ENCODE results near the gene ESRRG.

The ESRRG gene

GRCh38 chr1:216502528-216503162 is 220.6 kb downstream of the ESRRG start:
- no peak for DNase-seq (ENCODE audit: low spot score)

- DNase-seq (ENCODE audit: low spot score): no peak
Observed at GRCh38 chr1:216500273-216500967, 222.8 kb downstream of the ESRRG start.

GRCh38 chr1:216499581-216500272 is 223.5 kb downstream of the ESRRG start:
- no peak for DNase-seq (ENCODE audit: low spot score)

GRCh38 chr1:216498277-216498676 is 225.0 kb downstream of the ESRRG start:
- DNase-seq (ENCODE audit: low spot score): no peak

- no peak for DNase-seq (ENCODE audit: low spot score)
Observed at GRCh38 chr1:216485042-216485441, 238.2 kb downstream of the ESRRG start.

GRCh38 chr1:216483672-216484401 is 239.4 kb downstream of the ESRRG start:
- DNase-seq (ENCODE audit: low spot score): no peak

DNA sequence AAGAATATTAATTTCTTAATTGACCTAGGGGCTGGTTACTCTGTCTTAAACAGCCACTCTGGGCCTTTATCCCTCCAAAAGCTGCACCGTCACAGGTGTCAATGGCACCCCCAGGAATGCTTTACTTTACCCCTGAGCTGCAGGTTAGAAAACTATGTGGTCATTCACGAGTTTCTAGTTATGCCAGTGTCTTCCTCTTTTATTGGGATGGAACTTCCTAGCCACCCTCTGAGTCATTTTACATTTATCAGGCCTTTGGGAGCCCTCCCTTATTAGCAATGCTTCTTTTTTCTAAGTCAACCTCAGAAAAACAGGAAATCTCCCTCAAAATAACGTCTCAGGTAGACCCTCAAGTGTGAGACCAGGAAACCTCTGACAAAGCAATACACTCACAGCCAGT is 240.6 kb downstream of the ESRRG start:
- no peak for DNase-seq (ENCODE audit: low spot score)

- no peak for DNase-seq (ENCODE audit: low spot score)
Observed at GRCh38 chr1:216478238-216478637, 245.0 kb downstream of the ESRRG start.

- DNase-seq (ENCODE audit: low spot score): no peak
Observed at GRCh38 chr1:216476341-216476740, 246.9 kb downstream of the ESRRG start.

DNA sequence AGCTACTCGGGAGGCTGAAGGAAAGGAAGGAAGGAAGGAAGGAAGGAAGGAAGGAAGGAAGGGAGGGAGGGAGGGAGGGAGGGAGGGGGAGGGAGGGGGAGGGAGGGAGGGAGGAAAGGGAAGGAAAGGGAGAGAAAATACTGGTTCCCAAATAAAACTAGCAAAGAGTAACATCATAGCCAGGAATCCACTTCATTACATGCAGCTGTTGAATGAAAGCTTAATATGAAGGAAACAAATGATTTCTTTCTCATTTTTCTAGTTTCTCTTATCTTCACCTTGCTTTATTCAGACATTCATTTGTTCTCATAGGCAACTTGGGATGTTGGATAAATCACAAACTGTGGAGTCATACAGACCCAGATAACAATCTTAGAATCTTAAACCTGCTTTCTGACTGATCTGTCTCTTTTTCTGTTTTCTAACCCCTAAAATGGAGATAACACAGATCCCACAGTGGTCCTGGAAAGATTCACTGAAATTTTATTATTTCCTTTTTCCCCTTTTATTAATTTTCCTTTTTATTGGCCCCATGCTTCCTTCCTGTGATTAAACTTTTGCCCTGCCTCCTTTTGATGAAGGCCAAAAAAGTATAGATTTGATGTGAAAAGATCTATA is 247.5 kb downstream of the ESRRG start:
- no peak for DNase-seq (ENCODE audit: low spot score)

DNA sequence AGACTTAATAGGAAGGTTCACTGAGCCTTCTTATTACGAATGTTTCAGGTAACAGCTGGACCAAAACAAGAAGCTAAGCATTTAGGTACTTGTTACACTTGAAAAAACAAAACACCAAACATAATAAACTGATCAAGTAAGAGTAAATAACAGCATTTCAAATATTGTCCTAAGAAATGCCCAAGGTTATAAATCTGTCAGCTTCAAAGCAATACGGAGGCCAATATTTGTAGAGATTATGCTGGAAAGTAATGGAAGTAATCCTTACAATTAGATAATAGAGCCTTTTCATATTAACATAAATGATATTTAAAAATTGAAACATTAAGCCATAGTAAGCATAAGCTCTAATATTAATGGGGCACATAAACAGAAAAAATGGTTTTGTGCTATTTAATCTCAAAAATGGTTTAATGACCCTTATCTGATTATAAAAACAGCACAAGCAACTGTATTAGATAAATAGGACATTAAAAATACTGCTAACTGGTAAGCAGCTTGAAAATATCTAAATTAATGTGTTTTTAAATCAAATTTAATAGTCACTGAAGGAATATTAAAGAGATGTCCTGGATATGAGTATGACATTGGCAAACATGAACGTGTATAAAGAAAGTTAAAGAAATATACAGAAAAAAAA is 256.9 kb downstream of the ESRRG start:
- DNase-seq (ENCODE audit: low spot score): no peak

DNA sequence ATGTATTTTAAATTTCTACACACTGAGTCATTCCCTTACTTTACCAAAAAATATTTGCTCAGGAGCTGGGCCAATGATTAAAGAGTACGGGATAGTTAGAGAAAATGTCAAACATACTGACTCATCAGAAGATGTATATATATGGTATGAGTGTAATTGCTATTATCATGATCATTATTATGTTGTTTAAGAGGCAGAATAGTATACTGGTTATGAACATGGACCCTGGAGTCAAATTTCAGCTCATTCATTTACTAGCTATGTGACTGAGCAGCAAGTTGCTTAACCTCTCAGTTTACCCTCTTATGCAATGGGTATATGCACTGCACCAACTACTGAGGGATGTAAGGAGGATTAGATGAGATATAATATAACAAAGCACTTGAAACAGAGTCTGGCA is 258.7 kb downstream of the ESRRG start:
- DNase-seq (ENCODE audit: low spot score): no peak

DNA sequence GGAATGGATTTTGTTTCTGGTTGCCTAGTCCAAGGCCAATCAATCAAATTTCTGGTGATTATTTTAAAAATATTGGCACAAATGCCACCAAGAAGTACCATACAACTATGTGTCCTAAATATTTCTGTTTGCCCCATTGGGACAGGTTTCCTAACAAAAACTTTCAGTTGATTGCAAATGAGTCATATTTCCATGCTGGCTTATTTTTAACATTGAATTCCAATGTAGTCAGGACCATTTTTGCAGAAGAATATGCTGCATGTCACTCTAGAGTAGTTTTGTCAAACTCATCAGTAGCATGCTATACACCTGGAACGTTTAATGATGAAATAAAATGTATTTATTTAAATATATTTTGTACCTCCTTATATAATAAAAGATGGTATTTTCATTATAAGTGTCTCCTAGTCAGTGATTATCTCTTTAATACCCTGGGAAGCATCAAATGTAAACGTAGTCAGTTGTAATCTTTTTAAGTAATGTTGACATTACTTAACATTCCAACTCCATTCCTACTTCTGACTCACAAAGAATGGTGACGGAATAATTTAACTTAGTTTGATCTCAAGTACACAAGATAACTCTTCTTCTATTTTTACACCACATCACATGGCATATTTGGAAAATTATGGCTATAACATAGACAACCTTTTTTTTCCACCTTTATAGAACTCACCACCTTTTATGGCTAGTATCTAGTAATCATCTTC is 261.0 kb downstream of the ESRRG start:
- DNase-seq (ENCODE audit: low spot score): no peak

- no peak for DNase-seq (ENCODE audit: low spot score)
Observed at GRCh38 chr1:216461466-216461865, 261.8 kb downstream of the ESRRG start.

DNA sequence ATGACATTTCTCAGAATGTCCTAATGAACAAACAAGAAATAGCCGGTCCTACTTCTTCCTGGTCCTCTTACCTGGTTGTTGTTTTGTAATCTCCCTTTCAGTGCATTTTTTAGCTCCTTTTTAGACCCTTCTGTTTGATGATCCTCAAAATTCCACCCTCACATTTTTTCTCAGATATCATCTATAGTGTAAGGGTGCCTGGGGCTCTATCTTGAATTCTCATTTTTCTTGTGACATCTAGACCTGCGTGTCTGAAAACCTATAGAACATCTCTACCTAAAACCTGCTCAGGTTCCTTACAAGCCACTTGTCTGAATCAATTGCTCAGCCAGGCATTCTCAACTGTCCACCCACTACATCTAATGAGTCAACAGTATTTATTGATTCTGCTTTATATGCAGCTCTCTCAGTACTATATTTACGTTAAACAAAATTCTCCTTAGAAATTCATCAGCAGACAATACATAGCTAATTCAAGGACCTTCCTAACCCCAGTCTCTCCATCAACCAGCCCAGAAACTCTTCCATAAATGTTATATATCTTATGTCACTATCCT is 263.5 kb downstream of the ESRRG start:
- DNase-seq (ENCODE audit: low spot score): no peak

- DNase-seq (ENCODE audit: low spot score): no peak
Observed at GRCh38 chr1:216458812-216459211, 264.4 kb downstream of the ESRRG start.

DNA sequence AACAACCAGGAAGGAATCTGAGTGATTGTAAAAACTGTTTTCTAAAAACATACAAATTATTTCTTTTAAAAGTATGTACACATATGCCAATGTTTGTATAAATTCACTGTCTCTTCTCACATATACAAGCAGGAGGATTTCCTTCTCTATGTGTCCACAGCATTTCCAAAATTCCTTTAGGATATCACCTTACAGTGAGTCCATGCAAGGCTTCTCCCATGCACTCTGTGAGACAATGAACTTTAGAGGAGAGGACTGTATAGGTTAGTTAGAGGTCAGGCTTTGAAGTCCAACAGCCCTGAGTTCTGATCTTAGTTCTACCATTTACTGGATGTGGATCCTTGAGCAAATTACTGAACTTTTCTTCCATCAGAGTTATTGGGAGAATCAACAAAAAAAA is 265.9 kb downstream of the ESRRG start:
- no peak for DNase-seq (ENCODE audit: low spot score)

DNA sequence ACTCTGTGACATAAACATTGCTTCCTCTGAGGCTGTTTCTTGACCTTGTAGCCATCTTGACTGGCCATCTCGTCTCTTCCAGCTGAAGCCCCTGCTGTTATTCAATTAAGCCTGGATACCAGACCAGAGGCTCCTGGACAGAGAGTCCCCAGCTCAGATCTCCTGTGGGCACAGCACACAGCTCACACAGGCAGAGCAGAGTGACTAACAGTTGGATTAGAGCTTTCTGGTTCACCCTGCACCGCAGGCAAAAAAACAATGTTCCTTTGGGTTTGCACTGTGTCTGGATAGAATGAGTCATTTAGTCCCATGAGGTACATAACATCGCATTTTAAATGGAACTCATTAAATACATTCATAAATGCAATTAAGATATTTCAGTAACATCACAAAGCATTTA is 266.5 kb downstream of the ESRRG start:
- DNase-seq (ENCODE audit: low spot score): no peak

- DNase-seq (ENCODE audit: low spot score): no peak
Observed at GRCh38 chr1:216453777-216454176, 269.5 kb downstream of the ESRRG start.
